ENCODE measurements around the gene HUWE1. TPM values are rescaled to one million over a fixed set of nuclear protein-coding genes. Genes with fewer than 3 reads are reported as not detected.

Gene HUWE1
- total and polyA plus RNA-seq, 10 donors, result 19.1 to 204 (median 136) TPM

DNA sequence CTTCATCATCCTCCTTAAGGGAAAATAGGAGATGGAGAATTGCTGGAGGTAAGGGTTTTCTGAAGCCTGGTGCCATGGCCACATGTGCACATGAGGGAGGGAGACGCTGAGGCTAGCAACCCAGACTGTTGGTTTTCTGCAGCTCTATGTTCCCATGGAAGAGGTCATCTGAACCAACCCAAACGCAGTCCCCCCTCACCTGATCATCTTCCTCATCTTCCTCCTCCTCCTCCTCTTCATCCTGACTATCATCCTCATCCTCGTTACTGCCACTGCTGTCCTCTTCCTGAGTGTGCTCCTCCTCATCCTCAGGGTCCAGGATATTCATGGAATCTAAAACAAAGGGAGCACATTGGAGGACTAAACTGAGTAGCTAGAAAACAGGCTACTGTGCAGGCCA, 124.6 kb downstream of the HUWE1 start:
- H3K36me3 ChIP-seq, result peaks cover 0 to 100% (median 89%) of the 10 kb centered on the region in 6 donors
- intact Hi-C loops (cut with DNase I; ENCODE audit: low total_unique reads), result no loop called here
- no peak for DNase-seq
- 66 to 96% (median 90%) methylated on average over 3 of the region's 3 CpGs for WGBS, 5 donors
- H3K27ac ChIP-seq, result no peak overlapping the region
- H3K9me3 ChIP-seq, result no peaks in the 10 kb centered on the region
- no peaks in the 10 kb centered on the region for H3K4me1 ChIP-seq
- peaks cover 0 to 4% (median 0%) of the 10 kb centered on the region in 7 donors for H3K27me3 ChIP-seq (replicated peaks in 1 of 7)
- TF ChIP-seq, protein P1, sequence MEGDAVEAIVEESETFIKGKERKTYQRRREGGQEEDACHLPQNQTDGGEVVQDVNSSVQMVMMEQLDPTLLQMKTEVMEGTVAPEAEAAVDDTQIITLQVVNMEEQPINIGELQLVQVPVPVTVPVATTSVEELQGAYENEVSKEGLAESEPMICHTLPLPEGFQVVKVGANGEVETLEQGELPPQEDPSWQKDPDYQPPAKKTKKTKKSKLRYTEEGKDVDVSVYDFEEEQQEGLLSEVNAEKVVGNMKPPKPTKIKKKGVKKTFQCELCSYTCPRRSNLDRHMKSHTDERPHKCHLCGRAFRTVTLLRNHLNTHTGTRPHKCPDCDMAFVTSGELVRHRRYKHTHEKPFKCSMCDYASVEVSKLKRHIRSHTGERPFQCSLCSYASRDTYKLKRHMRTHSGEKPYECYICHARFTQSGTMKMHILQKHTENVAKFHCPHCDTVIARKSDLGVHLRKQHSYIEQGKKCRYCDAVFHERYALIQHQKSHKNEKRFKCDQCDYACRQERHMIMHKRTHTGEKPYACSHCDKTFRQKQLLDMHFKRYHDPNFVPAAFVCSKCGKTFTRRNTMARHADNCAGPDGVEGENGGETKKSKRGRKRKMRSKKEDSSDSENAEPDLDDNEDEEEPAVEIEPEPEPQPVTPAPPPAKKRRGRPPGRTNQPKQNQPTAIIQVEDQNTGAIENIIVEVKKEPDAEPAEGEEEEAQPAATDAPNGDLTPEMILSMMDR (IDR thresholded peaks at IDR 0.05 in 8 of 11, conservative IDR thresholded peaks at IDR 0.05 in 3 of 11), result no peak
- TF ChIP-seq POLR2A (IDR thresholded peaks at IDR 0.05) (no peak), POLR2AphosphoS5 (IDR thresholded peaks at IDR 0.05) (no peak)
- no peak overlapping the region for H3K4me3 ChIP-seq

DNA sequence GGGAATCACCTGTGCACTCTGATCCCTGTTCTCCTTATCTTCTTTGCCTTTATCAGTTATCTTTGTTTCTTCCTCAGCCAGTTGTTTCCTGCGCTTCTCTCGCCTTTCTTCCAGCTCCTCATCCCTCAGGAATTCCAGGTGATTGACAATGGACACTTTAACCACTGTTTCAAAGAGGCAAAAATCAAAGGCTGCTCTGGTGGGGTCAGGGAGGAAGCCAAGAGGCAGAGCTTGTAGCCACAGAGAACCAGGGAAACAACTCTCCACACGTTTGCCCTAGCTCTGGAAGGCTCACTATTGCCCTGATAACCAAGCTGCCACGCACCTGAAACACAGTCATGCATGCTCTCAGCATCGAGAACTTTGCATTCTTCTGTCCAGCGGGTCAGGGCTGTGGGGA, 127.9 kb downstream of the HUWE1 start:
- no peak for DNase-seq
- Histone ChIP-seq H3K36me3 (peaks cover 0 to 100% (median 82%) of the 10 kb centered on the region in 6 donors), H3K9me3 (no peaks in the 10 kb centered on the region), H3K27me3 (replicated peaks in 1 of 7) (no peaks in the 10 kb centered on the region), H3K4me1 (no peaks in the 10 kb centered on the region), H3K4me3 (no peak overlapping the region), H3K27ac (no peak overlapping the region)
- TF ChIP-seq, protein P1 (IDR thresholded peaks at IDR 0.05 in 8 of 11, conservative IDR thresholded peaks at IDR 0.05 in 3 of 11), result no peak
- TF ChIP-seq POLR2AphosphoS5 (IDR thresholded peaks at IDR 0.05), result no peak
- TF ChIP-seq POLR2A (IDR thresholded peaks at IDR 0.05), result no peak
- intact Hi-C loops (cut with DNase I; ENCODE audit: low total_unique reads), result no loop called here
- 82 to 96% (median 90%) methylated on average over 5 to 6 of the region's 6 CpGs for WGBS, 5 donors

DNA sequence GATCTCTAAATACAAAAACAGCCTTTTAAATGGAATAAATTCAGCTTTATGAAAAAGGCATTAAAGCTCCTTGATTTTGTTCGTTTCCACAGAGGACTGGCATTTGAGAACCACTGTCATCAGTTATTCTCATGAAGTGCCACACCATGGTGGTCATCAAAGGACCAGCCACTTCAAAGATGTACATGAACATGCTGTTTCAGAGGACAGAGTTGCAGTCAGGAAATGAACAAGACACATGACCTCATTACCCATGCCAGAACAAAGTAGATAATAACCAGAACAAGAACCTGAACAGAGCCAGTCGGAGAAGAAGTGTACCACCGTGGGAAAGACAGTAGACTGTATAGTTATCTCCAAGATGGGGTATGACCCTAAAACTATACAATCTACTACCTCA, 129.7 kb downstream of the HUWE1 start:
- Histone ChIP-seq H3K36me3 (peaks cover 0 to 100% (median 78%) of the 10 kb centered on the region in 6 donors), H3K4me1 (no peaks in the 10 kb centered on the region), H3K27me3 (replicated peaks in 1 of 7) (no peaks in the 10 kb centered on the region), H3K27ac (no peak overlapping the region), H3K4me3 (no peak overlapping the region), H3K9me3 (no peaks in the 10 kb centered on the region)
- TF ChIP-seq POLR2A (IDR thresholded peaks at IDR 0.05), result no peak
- TF ChIP-seq, protein P1 (IDR thresholded peaks at IDR 0.05 in 8 of 11, conservative IDR thresholded peaks at IDR 0.05 in 3 of 11), result no peak
- no peak for TF ChIP-seq POLR2AphosphoS5 (IDR thresholded peaks at IDR 0.05)
- intact Hi-C loops (cut with DNase I; ENCODE audit: low total_unique reads), result no loop called here
- no peak for DNase-seq
- WGBS, 5 donors, result 82 to 96% (median 83%) methylated on average over 3 of the region's 3 CpGs

DNA sequence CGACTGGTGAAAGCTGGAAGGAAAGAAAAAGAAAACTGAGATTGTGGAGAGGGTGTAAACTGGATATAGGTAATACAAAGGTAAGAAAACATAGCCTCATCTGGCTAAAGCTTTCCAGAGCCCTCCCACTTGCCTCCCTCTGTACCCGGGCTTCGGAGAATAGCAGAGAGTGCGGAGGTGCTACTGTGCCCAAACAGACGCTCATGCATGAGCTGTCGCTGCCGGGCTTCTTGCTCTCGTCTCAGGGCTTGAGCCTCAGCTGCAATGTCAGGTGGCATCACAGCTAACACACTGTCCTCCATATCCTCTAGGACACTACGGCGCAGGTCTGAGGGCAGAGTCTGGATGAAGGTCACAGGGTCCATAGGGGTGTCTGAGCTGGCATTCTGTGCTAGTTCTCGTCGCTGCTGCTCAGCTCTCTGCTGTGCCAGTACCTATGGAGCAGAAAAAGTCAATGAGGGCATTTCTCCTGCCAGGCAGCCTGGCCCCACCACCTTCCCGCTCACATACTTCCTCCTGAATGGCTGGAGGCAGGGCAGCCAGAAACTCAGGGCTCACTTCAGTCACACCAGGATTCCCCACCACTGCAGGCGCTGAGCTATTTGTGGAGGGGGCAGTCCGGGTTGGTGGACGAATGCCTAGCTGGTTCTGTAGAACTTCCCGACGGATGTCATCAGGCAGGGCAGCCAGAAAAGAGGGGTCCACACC, 135.6 kb downstream of the HUWE1 start:
- Histone ChIP-seq H3K36me3 (peaks cover 0 to 100% (median 77%) of the 10 kb centered on the region in 6 donors), H3K9me3 (no peaks in the 10 kb centered on the region), H3K27ac (no peak overlapping the region), H3K4me3 (no peak overlapping the region), H3K4me1 (no peaks in the 10 kb centered on the region), H3K27me3 (replicated peaks in 1 of 7) (no peaks in the 10 kb centered on the region)
- WGBS, 5 donors, result 89 to 98% (median 96%) methylated on average over 12 to 18 of the region's 18 CpGs
- TF ChIP-seq POLR2AphosphoS5 (IDR thresholded peaks at IDR 0.05), result peak in 1 of 3 donors; percentile 9
- no peak for TF ChIP-seq POLR2A (IDR thresholded peaks at IDR 0.05)
- DNase-seq, result no peak
- intact Hi-C loops (cut with DNase I; ENCODE audit: low total_unique reads), result no loop called here
